ENCODE data around the gene GNAS.

GRCh38 chr20:58886546-58886945 lies 34.0 kb downstream of the GNAS start:
- no peak for TF ChIP-seq CTCF (IDR thresholded peaks at IDR 0.05; ENCODE audit: low read depth, low read length)
- no peak for TF ChIP-seq EZH2phosphoT487 (IDR thresholded peaks at IDR 0.05; ENCODE audit: low read depth)
